NCI-H1436 treated with DMSO at 0.1 percent for 48 hours (cell line): Measurements from ENCODE around the gene DPP3.
A peak's percentile ranks its signal among the peaks of the same experiment; 100 is the strongest.
"Not testable (repeated sequence)": the region's sequence is repeated elsewhere in the genome, so short reads cannot be mapped to it uniquely, and the experiment has no call there.

Source experiments
- DNase-seq: peaks from one replicate; lab custom pipeline; 2025; lab: John Stamatoyannopoulos, UW

Gene DPP3, protein sequence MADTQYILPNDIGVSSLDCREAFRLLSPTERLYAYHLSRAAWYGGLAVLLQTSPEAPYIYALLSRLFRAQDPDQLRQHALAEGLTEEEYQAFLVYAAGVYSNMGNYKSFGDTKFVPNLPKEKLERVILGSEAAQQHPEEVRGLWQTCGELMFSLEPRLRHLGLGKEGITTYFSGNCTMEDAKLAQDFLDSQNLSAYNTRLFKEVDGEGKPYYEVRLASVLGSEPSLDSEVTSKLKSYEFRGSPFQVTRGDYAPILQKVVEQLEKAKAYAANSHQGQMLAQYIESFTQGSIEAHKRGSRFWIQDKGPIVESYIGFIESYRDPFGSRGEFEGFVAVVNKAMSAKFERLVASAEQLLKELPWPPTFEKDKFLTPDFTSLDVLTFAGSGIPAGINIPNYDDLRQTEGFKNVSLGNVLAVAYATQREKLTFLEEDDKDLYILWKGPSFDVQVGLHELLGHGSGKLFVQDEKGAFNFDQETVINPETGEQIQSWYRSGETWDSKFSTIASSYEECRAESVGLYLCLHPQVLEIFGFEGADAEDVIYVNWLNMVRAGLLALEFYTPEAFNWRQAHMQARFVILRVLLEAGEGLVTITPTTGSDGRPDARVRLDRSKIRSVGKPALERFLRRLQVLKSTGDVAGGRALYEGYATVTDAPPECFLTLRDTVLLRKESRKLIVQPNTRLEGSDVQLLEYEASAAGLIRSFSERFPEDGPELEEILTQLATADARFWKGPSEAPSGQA

DNA sequence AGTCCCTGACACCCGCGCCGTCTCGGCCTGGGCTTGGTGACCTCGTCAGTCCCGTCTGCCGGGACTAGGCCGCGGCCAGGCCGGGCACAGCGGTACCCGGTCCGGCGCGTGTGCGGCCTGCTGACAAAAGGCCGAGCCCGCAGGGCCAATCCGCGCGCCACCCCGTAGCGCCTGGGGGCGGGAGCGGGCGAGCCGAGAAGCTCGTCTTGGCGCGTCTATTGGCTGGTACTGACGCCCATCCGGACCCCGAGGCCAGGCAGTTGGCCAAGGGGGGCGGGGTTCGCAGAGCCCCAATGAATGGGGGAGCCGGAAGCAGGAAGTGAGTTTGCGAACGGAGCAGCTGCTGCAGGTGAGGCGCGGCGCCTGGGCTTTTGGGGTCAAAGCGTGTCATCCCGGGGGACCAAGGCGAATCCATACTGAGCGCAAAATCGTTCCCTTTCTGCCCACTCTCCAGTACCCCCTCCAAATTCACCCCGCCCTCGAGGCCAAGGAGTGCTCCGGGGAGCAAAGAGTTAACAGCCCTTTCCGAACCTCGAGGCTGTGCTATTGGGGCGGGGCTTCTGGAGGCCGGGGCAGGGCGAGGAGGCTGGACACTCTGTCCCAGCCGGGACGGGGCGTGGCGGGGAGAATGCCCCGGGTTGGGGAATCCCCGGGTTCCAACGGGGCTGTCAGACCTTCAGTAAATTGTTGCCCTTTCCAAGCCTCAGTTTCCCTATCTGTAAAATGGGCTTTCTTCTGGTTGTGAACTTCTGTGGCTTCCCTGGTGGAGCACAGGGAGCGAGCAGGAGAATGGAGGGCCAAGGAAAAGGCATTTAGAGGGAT, at the start of gene DPP3:
TSS of gene DPP3 (plus strand) at position 318 of the 822 bp plus-strand sequence. CDS start 1,767 bp downstream, outside the sequence.
- DNase-seq: peak; percentile 77

DNA sequence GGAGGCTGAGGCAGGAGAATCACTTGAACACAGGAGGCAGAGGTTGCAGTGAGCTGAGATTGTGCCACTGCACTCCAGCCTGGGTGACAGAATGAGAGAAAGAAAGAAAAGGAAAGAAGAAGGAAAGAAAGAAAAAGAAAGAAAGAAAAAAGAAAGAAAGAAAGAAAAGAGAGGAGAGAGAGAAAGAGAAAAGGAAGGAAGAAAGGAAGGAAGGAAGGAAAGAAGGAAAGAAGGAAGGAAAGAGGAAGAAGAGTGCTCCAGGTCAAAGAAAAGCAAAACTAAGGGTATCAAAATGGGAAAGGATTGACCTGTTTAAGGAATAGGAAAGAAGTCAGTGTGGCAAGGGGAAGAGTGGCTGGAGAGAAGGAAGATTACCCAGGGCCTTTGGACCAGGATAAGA, 48.9 kb upstream of the DPP3 start:
- not testable (repeated sequence) for DNase-seq

DNA sequence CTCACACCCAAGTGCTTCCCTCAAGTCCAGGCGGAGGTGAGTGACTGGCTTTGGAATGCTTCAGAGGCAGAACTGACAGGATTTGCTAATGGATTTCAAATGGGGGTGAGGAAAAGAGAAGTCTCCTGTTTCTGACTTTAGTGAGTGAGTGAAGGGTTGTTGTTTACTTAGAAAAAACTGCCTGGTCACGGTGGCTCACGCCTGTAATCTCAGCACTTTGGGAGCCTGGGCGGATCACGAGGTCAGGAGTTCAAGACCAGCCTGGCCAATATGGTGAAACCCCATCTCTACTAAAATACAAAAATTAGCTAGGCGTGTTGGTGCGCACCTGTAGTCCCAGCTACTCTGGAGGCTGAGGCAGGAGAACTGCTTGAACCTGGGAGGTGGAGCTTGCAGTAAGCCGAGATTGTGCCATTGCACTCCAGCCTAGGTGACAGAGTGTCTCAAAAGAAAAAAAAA, 48.3 kb upstream of the DPP3 start:
- not testable (repeated sequence) for DNase-seq

DNA sequence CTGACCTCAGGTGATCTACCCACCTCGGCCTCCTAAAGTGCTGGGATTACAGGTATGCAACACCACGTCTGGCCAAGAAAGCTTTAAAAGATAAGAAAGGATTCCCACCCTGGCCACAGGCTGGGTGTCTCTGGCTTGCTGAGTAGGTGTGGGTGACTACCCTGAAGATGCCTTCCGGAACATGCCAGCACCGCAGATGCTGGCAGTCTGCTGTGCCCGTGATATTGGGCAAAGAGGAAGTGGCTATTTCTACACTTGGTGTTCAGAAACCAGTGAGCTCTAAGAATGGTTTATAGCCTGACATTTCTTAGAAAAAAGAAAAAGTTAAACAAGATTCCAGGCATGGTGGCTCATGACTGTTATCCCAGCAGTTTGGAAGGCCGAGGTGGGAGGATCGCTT, 47.6 kb upstream of the DPP3 start:
- DNase-seq: no peak

DNA sequence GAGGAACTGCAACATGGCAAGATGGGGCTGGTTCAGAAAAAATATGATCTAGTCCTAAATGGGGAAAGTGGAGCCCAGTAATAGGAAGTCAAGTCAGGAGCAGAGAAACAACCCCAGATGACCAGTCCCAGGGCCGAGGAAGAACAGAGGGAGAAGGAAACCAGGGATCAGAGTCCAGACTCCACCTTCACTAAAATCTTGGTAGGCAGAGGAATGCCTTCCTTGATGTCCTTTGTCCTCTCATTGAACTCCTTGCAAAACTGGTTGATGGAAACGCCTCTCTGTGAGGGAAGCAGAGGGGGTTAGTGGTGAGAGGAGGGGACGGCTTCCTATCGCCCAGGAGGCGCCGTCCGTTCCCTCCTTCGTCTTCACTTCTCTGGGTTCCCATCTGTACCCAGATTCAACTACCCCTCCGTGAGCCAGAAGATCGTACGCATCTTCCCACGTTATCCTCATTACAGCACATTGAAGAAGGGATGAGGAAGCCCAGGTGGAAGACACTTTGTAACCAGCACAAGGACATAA, 42.2 kb upstream of the DPP3 start:
- DNase-seq: no peak

DNA sequence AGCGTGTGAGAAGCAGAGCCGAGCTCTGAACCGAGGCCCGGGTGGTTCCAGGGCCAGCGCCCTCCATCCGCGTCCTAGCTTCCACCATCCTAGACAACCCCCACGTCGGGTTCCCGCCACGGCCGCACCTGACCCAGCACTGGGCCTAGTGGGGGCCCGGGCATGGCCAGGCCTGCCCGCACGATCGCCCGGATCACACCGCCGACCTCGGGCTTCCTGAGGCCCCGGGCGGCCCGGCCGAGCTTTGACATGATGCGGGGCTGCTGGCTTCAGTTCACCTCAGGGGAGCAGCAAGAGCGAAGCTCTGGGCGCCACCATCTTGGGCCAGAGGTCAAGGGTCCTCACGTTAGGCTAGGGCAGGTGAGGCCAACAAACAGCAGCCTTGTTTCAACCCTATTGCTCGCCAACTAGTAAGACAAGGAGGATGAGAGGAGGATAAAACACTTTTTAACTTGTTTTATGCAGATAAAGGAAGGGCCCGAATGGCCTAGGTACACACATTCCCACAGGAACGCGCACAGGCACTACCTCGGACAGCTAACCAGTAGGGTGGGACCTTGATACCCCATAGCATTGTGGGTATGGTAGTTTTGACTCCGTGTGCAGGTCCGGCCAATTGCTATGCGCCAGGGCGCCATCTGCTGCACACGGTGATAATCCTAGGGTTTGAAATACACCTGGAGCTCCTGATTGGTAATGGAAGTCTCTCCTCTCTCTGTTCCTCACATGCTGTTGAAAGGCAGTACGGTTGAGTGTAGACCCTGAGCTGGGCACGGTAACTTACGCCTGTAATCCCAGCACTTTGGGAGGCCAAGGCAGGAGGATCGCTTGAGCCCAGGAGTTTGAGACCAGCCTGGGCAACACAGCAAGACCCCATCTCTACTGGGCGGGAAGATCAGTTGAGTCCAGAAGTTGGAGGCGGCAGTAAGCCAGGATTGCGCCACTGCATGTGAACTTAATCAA, 41.4 kb upstream of the DPP3 start, which contains the start of gene MRPL11:
TSS of gene MRPL11 (minus strand) at position 345 of the 963 bp plus-strand sequence. CDS start at position 251, 94 bp downstream.
- DNase-seq: peak; percentile 78

DNA sequence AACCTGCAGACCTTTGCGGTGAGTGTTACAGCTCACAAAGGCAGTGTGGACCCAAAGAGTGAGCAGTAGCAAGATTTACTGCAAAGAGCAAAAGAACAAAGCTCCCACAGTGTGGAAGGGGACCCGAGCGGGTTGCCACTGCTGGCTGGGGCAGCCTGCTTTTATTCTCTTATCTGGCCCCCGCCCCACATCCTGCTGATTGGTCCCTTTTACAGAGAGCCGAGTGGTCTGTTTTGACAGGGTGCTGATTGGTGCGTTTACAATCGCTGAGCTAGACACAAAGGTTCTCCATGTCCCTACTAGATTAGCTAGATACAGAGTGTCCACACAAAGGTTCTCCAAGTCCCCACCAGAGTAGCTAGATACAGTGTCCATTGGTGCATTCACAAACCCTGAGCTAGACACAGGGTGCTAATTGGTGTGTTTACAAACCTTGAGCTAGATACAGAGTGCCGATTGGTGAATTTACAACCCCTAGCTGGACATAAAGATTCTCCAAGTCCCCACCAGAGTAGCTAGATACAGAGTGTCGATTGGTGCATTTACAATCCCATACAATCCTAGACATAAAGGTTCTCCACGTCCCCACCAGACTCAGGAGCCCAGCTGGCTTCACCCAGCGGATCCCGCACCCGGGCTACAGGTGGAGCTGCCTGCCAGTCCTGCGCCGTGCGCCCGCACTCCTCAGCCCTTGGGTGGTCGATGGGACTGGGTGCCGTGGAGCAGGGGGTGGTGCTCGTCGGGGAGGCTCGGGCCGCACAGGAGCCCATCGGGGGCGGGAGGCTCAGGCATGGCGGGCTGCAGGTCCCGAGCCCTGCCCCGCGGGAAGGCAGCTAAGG, 39.9 kb upstream of the DPP3 start:
- DNase-seq: not testable (repeated sequence)

DNA sequence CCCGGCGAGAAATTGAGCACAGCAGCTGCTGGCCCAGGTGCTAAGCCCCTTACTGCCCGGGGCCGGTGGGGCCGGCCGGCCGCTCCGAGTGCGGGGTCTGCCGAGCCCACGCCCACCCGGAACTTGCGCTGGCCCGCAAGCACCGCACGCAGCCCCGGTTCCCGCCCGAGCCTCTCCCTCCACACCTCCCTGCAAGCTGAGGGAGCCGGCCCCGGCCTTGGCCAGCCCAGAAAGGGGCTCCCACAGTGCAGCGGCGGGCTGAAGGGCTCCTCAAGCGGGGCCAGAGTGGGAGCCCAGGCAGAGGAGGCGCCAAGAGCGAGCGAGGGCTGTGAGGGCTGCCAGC, 39.3 kb upstream of the DPP3 start:
- not testable (repeated sequence) for DNase-seq

DNA sequence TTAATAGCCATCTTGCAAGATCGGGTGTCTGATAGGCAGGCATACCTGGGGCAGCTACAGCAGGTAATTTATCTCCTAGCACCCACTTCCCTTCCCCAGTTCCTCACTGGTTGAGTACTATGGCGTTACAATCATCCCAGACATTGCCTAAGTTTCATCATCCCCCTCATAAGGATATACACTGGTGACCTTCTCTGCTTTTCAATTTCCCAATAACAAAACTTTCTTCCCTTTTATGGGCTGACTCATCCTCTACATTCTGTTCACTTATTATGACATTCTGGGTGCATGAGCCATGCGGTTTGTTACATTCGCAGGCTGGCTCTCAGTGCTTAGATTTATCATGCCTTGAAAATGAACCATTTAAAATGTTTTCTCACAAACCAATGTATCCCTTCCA, 36.6 kb upstream of the DPP3 start:
- DNase-seq: no peak

DNA sequence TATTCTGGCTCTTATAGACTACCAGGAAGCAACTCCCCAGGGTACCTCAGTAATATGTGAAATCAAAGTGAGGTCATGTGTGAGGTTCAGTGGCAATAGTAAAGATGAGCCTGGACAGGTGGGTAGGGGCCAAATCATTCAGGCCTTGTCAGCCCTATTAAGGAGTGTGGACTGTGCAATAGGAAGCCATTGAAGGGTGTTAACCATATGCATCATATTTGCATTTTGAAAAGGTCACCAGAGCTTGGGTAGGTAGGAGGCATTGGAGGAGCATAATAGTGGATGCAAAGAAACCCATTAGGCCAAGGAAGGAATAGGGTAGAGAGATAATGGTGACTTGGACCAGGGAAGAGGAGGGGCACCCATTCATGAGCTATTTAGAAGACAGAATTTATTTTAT, 33.2 kb upstream of the DPP3 start:
- DNase-seq: no peak

DNA sequence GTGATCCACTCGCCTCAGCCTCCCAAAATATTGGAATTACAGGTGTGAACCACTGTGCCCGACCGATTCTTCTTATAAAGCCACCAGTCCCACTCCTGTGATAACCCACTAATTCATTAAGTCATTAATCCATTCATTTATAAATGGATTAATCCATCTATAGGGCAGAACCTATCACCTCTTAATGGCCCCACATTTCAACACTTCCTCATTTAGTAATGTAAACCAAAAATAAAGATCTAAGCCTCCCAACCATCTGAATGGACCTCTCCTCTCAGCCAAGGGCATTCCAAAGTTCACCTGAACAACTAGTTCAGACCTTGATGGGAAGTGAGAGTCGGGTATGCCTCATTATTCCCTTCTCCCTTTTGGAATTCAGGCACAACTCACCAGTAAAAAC, 31.7 kb upstream of the DPP3 start:
- no peak for DNase-seq

DNA sequence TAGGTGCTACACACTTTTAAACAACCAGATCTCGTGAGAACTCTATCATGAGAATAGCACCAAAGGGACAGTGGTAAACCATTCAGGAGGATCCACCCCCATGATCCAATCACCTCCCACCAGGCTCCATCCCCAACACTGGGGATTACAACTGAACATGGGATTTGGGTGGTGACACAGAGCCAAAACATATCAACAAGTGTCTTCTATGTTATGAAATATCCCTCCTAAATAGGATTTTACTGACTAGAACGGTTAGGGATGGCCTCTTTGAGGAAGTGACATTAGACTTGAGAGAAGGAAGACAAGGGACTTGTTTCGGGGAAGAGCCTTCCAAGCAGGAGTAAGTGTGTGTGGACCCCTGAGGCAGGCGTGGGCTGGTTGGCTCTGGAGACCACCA, 29.7 kb upstream of the DPP3 start:
- no peak for DNase-seq

DNA sequence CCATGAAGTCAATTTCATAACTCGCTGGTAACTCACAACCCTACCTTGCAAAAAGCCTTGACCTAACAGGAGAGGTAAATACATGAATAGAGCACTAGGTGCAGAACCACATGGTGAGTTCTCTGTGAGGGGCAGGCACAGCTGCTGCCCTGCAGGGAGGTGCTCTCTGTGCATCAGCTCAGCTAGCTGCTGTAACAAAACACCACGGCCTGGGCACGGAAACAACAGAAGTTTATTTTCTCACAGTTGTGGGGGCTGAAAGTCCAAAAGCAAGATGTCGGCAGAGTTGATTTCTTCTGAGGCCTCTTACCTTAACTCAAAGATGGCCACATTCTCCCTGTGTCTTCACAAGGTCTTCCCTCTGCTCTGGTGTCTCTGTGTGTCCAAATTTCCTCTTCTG, 28.6 kb upstream of the DPP3 start:
- DNase-seq: no peak

DNA sequence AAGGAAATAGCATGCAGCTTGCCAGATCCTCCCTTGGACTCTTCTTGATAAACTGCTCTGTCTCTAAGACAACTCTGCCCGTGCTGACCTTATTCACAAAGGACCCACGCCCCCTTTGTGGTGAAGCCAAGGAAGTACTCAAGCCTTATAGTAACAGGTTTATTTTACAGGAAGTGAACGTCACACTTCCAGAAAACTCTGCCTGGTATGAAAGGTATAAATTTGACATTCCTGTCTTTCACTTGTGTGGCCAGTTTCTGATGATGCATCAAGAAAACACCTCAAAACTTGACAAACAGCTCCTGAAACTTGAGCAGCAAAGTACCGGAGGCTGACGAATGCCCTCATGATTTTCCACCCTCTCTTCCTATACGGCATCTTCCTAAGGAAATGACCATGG, 26.0 kb upstream of the DPP3 start:
- no peak for DNase-seq

DNA sequence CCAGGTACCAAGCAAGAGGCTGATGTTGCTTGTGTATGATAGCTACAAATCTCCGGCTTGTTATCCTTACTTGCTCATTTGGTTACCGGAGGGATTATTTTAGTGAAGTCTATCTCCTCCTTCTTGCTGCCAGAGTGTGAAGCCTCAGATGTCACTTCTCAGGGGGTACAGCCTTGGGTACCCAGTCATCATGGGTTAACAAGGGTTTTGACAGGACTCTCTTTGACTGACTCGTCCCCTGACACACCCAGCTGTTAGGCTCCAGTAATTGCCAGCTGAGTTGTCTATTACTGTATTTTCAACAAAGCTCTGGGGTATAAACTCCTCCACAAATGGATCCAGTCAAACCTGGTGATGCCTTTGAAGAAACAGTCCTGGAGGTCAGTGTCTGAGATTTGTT, 25.4 kb upstream of the DPP3 start:
- no peak for DNase-seq

DNA sequence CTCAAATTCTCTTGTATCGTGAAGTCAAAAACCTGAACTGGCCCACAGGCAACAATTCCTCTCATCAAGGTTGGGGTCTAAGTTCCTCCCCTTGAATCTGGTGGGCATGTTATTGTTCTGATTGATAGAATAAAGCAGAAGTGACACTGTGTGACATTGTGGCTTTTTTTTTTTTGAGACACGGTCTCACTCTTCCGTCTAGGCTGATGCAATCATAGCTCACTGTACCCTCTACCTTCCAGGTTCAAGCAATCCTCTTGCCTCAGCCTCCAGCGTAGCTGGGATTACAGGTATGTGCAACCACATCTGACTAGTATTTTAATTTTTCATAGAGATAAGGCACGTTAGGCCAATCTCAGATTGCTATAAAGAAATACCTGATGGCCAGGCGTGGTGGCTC, 22.4 kb upstream of the DPP3 start:
- no peak for DNase-seq

DNA sequence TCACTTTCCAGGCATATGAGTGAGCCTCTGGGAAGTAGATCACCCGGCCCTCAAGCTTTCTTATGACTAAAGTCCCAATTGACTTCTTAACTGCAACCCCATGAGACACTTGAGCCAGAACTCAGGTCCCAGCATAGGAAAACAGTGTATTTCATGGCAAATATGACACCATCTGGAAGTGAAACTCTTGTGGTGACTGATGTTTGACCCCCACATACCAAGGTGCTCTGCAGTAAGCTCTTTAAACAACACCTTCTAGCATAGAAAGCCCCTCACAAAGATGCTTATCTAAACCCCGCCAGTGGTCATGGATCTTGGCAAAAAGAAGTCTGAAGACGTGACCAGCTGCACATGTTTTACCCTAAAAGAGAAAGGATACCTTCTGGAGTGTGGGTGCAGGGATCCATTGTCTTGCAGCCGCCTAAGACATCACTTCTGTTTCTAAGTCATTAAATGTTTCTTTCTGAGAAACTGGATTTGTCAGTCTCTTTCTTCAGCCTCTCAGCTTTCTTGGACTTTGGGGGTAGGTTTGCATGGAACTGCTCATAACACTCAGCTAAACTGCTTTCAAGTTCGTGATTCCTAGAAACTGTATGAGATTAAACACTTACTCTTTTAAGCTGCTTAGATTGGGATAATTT, 21.0 kb upstream of the DPP3 start:
- DNase-seq: no peak

DNA sequence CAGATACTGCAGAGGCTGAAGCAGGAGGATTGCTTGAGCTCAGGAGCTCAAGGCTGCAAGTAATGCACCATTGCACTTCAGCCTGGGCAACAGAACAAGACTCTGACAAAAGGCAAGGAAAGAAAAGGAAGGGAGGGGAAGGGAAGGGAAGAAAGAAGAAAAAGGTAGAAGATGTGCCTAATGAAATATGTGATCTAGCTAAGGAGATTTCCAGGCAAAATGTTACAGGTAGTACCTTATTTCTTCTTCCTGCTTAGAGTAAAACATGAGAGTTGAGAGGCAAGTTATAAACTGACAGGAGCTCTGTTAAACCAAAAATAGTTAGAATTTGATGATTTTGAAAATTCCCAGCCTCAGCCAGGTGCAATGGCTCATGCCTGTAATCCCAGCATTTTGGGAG, 18.2 kb upstream of the DPP3 start:
- no peak for DNase-seq

DNA sequence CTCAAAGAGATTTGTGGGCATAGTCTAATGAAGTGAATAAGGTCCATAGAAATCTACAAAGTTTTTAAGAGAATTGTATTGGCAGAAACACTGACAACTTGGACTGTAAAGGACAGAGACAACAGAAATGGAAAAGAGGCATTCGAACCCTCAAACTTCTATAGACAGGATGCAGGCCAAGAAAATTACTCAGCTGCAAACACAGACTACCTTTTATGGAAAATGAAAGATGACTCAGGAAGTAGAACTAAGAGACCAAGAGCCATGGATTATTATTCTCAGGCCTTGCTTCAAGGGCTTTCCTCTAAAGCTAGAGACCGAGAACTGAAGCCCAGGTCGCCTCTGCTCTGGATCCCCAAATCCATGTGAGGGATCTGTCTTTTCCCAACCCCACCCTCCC, 17.3 kb upstream of the DPP3 start:
- DNase-seq: no peak

DNA sequence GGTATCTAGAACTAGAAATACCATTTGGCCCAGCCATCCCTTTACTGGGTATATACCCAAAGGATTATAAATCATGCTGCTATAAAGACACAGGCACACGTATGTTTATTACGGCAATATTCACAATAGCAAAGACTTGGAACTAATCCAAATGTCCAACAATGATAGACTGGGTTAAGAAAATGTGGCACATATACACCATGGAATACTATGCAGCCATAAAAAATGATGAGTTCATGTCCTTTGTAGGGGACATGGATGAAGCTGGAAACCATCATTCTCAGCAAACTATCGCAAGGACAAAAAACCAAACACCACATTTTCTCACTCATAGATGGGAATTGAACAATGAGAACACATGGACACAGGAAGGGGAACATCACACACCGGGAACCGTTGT, 16.1 kb upstream of the DPP3 start:
- not testable (repeated sequence) for DNase-seq
